Measurements from ENCODE around the gene ACTL7A. TPM values are rescaled to one million over a fixed set of nuclear protein-coding genes. Genes with fewer than 3 reads are reported as not detected.

ACTL7A gene
- total and polyA plus RNA-seq, 2 experiments from 2014 or later: not detected

- H3K4me3 ChIP-seq: no peak overlapping the region
- no peak overlapping the region for H3K27ac ChIP-seq
- H3K4me2 ChIP-seq (ENCODE audit: unreplicated experiment): no peak overlapping the region
- H3K27me3 ChIP-seq (replicated peaks; ENCODE audit: insufficient read depth): peaks cover 3% of the 10 kb centered on the region; the same call in 1 of the 2 replicates
- H3K36me3 ChIP-seq (ENCODE audit: low read depth): no peaks in the 10 kb centered on the region
- H3K9me3 ChIP-seq (ENCODE audit: low read depth): no peaks in the 10 kb centered on the region
- no peaks in the 10 kb centered on the region for H3K9me2 ChIP-seq (ENCODE audit: insufficient read depth)
- no peaks in the 10 kb centered on the region for H4K20me1 ChIP-seq (ENCODE audit: insufficient read depth)
- in situ Hi-C loops (cut with MboI): no loop called here
- TF ChIP-seq EZH2phosphoT487 (IDR thresholded peaks at IDR 0.05; ENCODE audit: insufficient read depth, low read depth) (no peak), EZH2 (IDR thresholded peaks at IDR 0.05; ENCODE audit: insufficient read depth, poor library complexity, severe bottlenecking) (no peak)
- no peak overlapping the region for H3K9ac ChIP-seq
- H3K4me1 ChIP-seq (ENCODE audit: insufficient read depth): no peaks in the 10 kb centered on the region
- no peaks in the 10 kb centered on the region for H3K79me2 ChIP-seq (ENCODE audit: insufficient read depth)
- H2AFZ ChIP-seq: no peak overlapping the region
- H3F3A ChIP-seq (ENCODE audit: insufficient read depth): no peaks in the 10 kb centered on the region
- 80 to 82% methylated on average over 59 of the region's 59 CpGs for WGBS, 2 experiments (ENCODE audit: low coverage in 1 of 2, low lambda C conversion rate in 2 of 2, missing lambda C conversion rate in 2 of 2)
- DNase-seq: no peak
Measured at GRCh38 chr9:108854641-108855528, 7.2 kb upstream of the ACTL7A start.

- Histone ChIP-seq H3F3A (ENCODE audit: insufficient read depth) (no peaks in the 10 kb centered on the region), H3K4me1 (ENCODE audit: insufficient read depth) (no peaks in the 10 kb centered on the region), H3K36me3 (ENCODE audit: low read depth) (no peaks in the 10 kb centered on the region), H3K9me2 (ENCODE audit: insufficient read depth) (no peaks in the 10 kb centered on the region), H3K79me2 (ENCODE audit: insufficient read depth) (no peaks in the 10 kb centered on the region), H3K4me3 (no peak overlapping the region), H4K20me1 (ENCODE audit: insufficient read depth) (no peaks in the 10 kb centered on the region), H3K9me3 (ENCODE audit: low read depth) (no peaks in the 10 kb centered on the region), H3K4me2 (ENCODE audit: unreplicated experiment) (no peak overlapping the region), H3K9ac (no peak overlapping the region), H2AFZ (no peak overlapping the region), H3K27ac (no peak overlapping the region), H3K27me3 (replicated peaks; ENCODE audit: insufficient read depth) (peaks cover 2% of the 10 kb centered on the region; the same call in 1 of the 2 replicates)
- TF ChIP-seq EZH2 (IDR thresholded peaks at IDR 0.05; ENCODE audit: insufficient read depth, poor library complexity, severe bottlenecking) (no peak), EZH2phosphoT487 (IDR thresholded peaks at IDR 0.05; ENCODE audit: insufficient read depth, low read depth) (no peak)
- in situ Hi-C loops (cut with MboI): no loop called here
- 90 to 93% methylated on average over 25 of the region's 25 CpGs for WGBS, 2 experiments (ENCODE audit: low coverage in 1 of 2, low lambda C conversion rate in 2 of 2, missing lambda C conversion rate in 2 of 2)
- no peak for DNase-seq
Measured at GRCh38 chr9:108855529-108855886, 6.6 kb upstream of the ACTL7A start.

- Histone ChIP-seq H3K79me2 (ENCODE audit: insufficient read depth) (no peaks in the 10 kb centered on the region), H3K36me3 (ENCODE audit: low read depth) (no peaks in the 10 kb centered on the region), H3K27me3 (replicated peaks; ENCODE audit: insufficient read depth) (no peaks in the 10 kb centered on the region), H4K20me1 (ENCODE audit: insufficient read depth) (no peaks in the 10 kb centered on the region), H3K4me1 (ENCODE audit: insufficient read depth) (no peaks in the 10 kb centered on the region), H3K4me3 (no peak within 1 kb of the TSS), H3K27ac (no peak within 1 kb of the TSS), H3K9ac (no peak within 1 kb of the TSS), H2AFZ (no peak within 1 kb of the TSS), H3K9me3 (ENCODE audit: low read depth) (no peaks in the 10 kb centered on the region), H3K4me2 (ENCODE audit: unreplicated experiment) (no peak within 1 kb of the TSS), H3K9me2 (ENCODE audit: insufficient read depth) (no peaks in the 10 kb centered on the region), H3F3A (ENCODE audit: insufficient read depth) (no peaks in the 10 kb centered on the region)
- DNase-seq: no peak
- in situ Hi-C loops (cut with MboI): no loop called here
- 51 to 58% methylated on average over 7 of the region's 7 CpGs for WGBS, 2 experiments (ENCODE audit: low coverage in 1 of 2, low lambda C conversion rate in 2 of 2, missing lambda C conversion rate in 2 of 2)
- no peak for TF ChIP-seq EZH2phosphoT487 (IDR thresholded peaks at IDR 0.05; ENCODE audit: insufficient read depth, low read depth)
- no peak for TF ChIP-seq EZH2 (IDR thresholded peaks at IDR 0.05; ENCODE audit: insufficient read depth, poor library complexity, severe bottlenecking)
Measured at GRCh38 chr9:108855888-108856287, 6.2 kb upstream of the ACTL7A start, which contains the start of gene ACTL7B. TSS of gene ACTL7B (minus strand) at chr9:108855986. CDS start at chr9:108855930, 56 bp downstream.

- H3K4me2 ChIP-seq (ENCODE audit: unreplicated experiment): no peak overlapping the region
- H3K27me3 ChIP-seq (replicated peaks; ENCODE audit: insufficient read depth): no peaks in the 10 kb centered on the region
- H3K4me3 ChIP-seq: no peak overlapping the region
- in situ Hi-C loops (cut with MboI): no loop called here
- no peaks in the 10 kb centered on the region for H4K20me1 ChIP-seq (ENCODE audit: insufficient read depth)
- no peak for DNase-seq
- H3K9me2 ChIP-seq (ENCODE audit: insufficient read depth): no peaks in the 10 kb centered on the region
- no peak overlapping the region for H3K9ac ChIP-seq
- TF ChIP-seq EZH2phosphoT487 (IDR thresholded peaks at IDR 0.05; ENCODE audit: insufficient read depth, low read depth) (no peak), EZH2 (IDR thresholded peaks at IDR 0.05; ENCODE audit: insufficient read depth, poor library complexity, severe bottlenecking) (no peak)
- no peaks in the 10 kb centered on the region for H3K36me3 ChIP-seq (ENCODE audit: low read depth)
- no peaks in the 10 kb centered on the region for H3K4me1 ChIP-seq (ENCODE audit: insufficient read depth)
- no peaks in the 10 kb centered on the region for H3K79me2 ChIP-seq (ENCODE audit: insufficient read depth)
- H3K9me3 ChIP-seq (ENCODE audit: low read depth): no peaks in the 10 kb centered on the region
- H2AFZ ChIP-seq: no peak overlapping the region
- H3F3A ChIP-seq (ENCODE audit: insufficient read depth): no peaks in the 10 kb centered on the region
- no peak overlapping the region for H3K27ac ChIP-seq
- WGBS, 2 experiments (ENCODE audit: low coverage in 1 of 2, low lambda C conversion rate in 2 of 2, missing lambda C conversion rate in 2 of 2): 63 to 71% methylated on average over 6 of the region's 6 CpGs
Measured at GRCh38 chr9:108857572-108857971, 4.5 kb upstream of the ACTL7A start.

Measured in GM23248 (cell line).